Keratinocyte (primary cell): ENCODE measurements around the gene KTI12. TPM values are rescaled to one million over a fixed set of nuclear protein-coding genes. Genes with fewer than 3 reads are reported as not detected.

Experiments used
- DNase-seq: peaks from one replicate; pipeline ENCODE4 v3.0.0-alpha.2; 2011; ENCODE audit warnings: low read depth, missing footprints, low spot score
- FAIRE-seq: peaks from 2 replicates; lab custom pipeline; 2011; peaks lifted over from hg19 to GRCh38; lab: Jason Lieb, UNC
- H2AFZ ChIP-seq: 2 replicates; pipeline ENCODE4 v1.6.0; 2012; ENCODE audit warnings: low read length, control low read depth, inconsistent platforms; ENCODE audit not compliant: control insufficient read depth
- H3K27ac ChIP-seq: 2 replicates; pipeline ENCODE4 v1.5.1; 2011; ENCODE audit warnings: low read length; ENCODE audit not compliant: control insufficient read depth, insufficient read depth
- H3K27me3 ChIP-seq: 3 replicates; pipeline ENCODE4 v1.6.0; 2011; ENCODE audit warnings: low read length; ENCODE audit not compliant: control insufficient read depth, insufficient read depth; ENCODE audit errors: extremely low read depth
- H3K36me3 ChIP-seq, 2 experiments: 2 replicates in 1 of 2; 3 replicates in 1 of 2; pipeline ENCODE4 v1.5.1; 2011; ENCODE audit warnings: low read length in 2 of 2, mild to moderate bottlenecking in 1 of 2; ENCODE audit not compliant: control insufficient read depth in 2 of 2, insufficient read depth in 2 of 2; ENCODE audit errors: extremely low read depth in 1 of 2
- H3K4me1 ChIP-seq: 3 replicates; pipeline ENCODE4 v1.5.1; 2011; ENCODE audit warnings: low read length; ENCODE audit not compliant: control insufficient read depth, insufficient read depth; ENCODE audit errors: extremely low read depth
- H3K4me2 ChIP-seq: 3 replicates; pipeline ENCODE4 v1.6.0; 2011; ENCODE audit warnings: low read depth, low read length; ENCODE audit not compliant: control insufficient read depth, insufficient read depth; ENCODE audit errors: extremely low read depth
- H3K4me3 ChIP-seq, 3 experiments: fragments of 200-600 bp in 1 of 3; sonication (generic) in 1 of 3; 2 replicates in 2 of 3; 3 replicates in 1 of 3; pipeline ENCODE4 v1.5.1; 2011 to 2016; ENCODE audit warnings: low read length in 3 of 3, mild to moderate bottlenecking in 3 of 3, control low read depth in 2 of 3, inconsistent platforms in 1 of 3, low read depth in 1 of 3, mixed read lengths in 1 of 3, mixed run types in 1 of 3, moderate library complexity in 1 of 3; ENCODE audit not compliant: control insufficient read depth in 2 of 3, insufficient read depth in 2 of 3; ENCODE audit errors: extremely low read depth in 1 of 3
- H3K79me2 ChIP-seq: 2 replicates; pipeline ENCODE4 v1.6.0; 2012; ENCODE audit warnings: low read length; ENCODE audit not compliant: control insufficient read depth, insufficient read depth
- H3K9ac ChIP-seq: 3 replicates; pipeline ENCODE4 v1.6.0; 2011; ENCODE audit warnings: low read length; ENCODE audit not compliant: control insufficient read depth, insufficient read depth; ENCODE audit errors: extremely low read depth
- H3K9me1 ChIP-seq: 3 replicates; pipeline ENCODE4 v1.6.0; 2011; ENCODE audit warnings: low read length; ENCODE audit not compliant: control insufficient read depth, insufficient read depth; ENCODE audit errors: extremely low read depth
- H3K9me3 ChIP-seq: 2 replicates; pipeline ENCODE4 v1.5.1; 2012; ENCODE audit warnings: low read depth, low read length; ENCODE audit not compliant: control insufficient read depth
- H4K20me1 ChIP-seq: 3 replicates; pipeline ENCODE4 v1.6.0; 2011; ENCODE audit warnings: low read length; ENCODE audit not compliant: control insufficient read depth, insufficient read depth; ENCODE audit errors: extremely low read depth
- EZH2 ChIP-seq: IDR thresholded peaks from one replicate; pipeline ENCODE4 v1.6.1; 2012; ENCODE audit warnings: inconsistent platforms, mild to moderate bottlenecking, low read length, moderate library complexity
- dilution Hi-C: fragments of 300-500 bp; cut with MboI; formaldehyde crosslinking; loops from one replicate; pipeline ENCODE4 v1.7.0; 2020; ENCODE audit warnings: low sequenced_read_pairs; ENCODE audit not compliant: extremely low pct_ligation_motif_present
- polyA plus RNA-seq, 5 experiments: library from polyadenylated mRNA; depleted of rRNA in 3 of 5; stranded (reverse) in 3 of 5; stranded (forward) in 1 of 5; unstranded in 1 of 5; fragments of >200 nt; gene quantifications; 1 replicate in 1 of 5; 2 replicates in 3 of 5; 3 replicates in 1 of 5; pipeline versions ENCODE4 v1.2.1 to v1.2.3, GENCODE V29; 2011 to 2012; ENCODE audit warnings: missing spikeins in 2 of 5, low read depth in 1 of 5, low replicate concordance in 1 of 5
- TF ChIP-seq, protein P1 (sequence below), 3 experiments: IDR thresholded peaks in 1 of 3; conservative IDR thresholded peaks in 1 of 3; optimal IDR thresholded peaks in 1 of 3; 2 replicates in 2 of 3; 3 replicates in 1 of 3; pipeline versions ENCODE3 to v1.5.1; 2011; ENCODE audit warnings: low read length in 3 of 3, mild to moderate bottlenecking in 3 of 3, moderate library complexity in 2 of 3, control low read depth in 1 of 3, inconsistent platforms in 1 of 3; ENCODE audit not compliant: insufficient read depth in 2 of 3; ENCODE audit errors: extremely low read depth in 1 of 3

The KTI12 gene
- polyA plus RNA-seq, 1 donor (not counting 4 experiments of a cell fraction or from before 2014, with no cell fraction given), result 8.1 TPM

DNA sequence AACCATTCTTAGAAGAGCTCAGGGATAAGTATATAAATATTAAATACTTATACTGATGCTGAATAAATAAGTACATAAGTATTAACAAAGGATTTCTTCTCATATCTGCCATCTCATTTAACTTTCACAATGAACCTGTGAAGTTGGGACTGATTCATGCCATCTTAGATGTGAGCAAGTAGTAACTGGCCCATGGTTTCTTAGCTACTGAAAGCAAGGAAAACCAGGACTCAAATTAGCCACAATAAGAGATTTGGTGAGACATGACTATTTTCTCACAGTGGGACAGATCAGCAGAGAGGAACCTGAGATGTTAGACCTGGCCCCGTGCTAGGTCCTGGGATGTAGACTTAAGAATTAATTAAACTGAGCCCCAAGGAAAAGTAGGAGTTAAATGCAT, 34.9 kb downstream of the KTI12 start:
- Histone ChIP-seq H3K27me3 (no peaks in the 10 kb centered on the region), H3K4me1 (peaks cover 11% of the 10 kb centered on the region), H3K9me1 (no peaks in the 10 kb centered on the region), H3K9me3 (no peaks in the 10 kb centered on the region), H3K4me3 (no peak overlapping the region), H3K27ac (no peak overlapping the region), H3K79me2 (no peaks in the 10 kb centered on the region), H3K9ac (no peak overlapping the region), H2AFZ (no peak overlapping the region), H3K4me2 (no peak overlapping the region), H3K36me3 (no peaks in the 10 kb centered on the region), H4K20me1 (no peaks in the 10 kb centered on the region)
- no peak for FAIRE-seq
- TF ChIP-seq EZH2, result no peak
- TF ChIP-seq, protein P1, sequence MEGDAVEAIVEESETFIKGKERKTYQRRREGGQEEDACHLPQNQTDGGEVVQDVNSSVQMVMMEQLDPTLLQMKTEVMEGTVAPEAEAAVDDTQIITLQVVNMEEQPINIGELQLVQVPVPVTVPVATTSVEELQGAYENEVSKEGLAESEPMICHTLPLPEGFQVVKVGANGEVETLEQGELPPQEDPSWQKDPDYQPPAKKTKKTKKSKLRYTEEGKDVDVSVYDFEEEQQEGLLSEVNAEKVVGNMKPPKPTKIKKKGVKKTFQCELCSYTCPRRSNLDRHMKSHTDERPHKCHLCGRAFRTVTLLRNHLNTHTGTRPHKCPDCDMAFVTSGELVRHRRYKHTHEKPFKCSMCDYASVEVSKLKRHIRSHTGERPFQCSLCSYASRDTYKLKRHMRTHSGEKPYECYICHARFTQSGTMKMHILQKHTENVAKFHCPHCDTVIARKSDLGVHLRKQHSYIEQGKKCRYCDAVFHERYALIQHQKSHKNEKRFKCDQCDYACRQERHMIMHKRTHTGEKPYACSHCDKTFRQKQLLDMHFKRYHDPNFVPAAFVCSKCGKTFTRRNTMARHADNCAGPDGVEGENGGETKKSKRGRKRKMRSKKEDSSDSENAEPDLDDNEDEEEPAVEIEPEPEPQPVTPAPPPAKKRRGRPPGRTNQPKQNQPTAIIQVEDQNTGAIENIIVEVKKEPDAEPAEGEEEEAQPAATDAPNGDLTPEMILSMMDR (optimal IDR thresholded peaks at IDR 0.05 in 1 of 3, IDR thresholded peaks at IDR 0.05 in 1 of 3, conservative IDR thresholded peaks at IDR 0.05 in 1 of 3; ENCODE audit: extremely low read depth in 1 of 3, insufficient read depth in 2 of 3, low read length in 3 of 3), result no peak
- no peak for DNase-seq
- dilution Hi-C loops, result no loop called here

DNA sequence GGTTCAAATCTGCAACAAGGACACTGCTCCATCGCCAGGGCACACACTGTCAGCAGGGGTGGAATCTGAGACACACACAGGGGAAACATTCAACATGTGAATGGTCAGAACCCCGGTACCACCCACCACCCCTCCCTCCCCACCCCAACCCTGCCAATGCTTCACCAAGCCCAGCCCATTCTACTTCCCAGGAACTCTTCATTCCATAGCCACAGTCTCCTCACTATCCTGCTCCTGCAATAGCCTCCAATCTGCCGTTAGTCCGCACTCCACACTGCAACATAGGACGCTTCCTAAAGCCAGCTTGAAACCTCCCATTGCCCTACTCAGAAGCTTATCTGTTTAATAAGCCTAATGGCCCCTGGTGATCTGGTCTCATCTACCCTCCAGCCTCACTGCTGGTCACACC, 35.6 kb downstream of the KTI12 start:
- FAIRE-seq (no peak), DNase-seq (no peak)
- dilution Hi-C loops, result no loop called here
- Histone ChIP-seq H3K4me3 (no peak overlapping the region), H3K4me2 (no peak overlapping the region), H3K27ac (no peak overlapping the region), H3K9me1 (no peaks in the 10 kb centered on the region), H4K20me1 (no peaks in the 10 kb centered on the region), H3K36me3 (no peaks in the 10 kb centered on the region), H3K27me3 (no peaks in the 10 kb centered on the region), H3K9ac (no peak overlapping the region), H3K4me1 (peaks cover 11% of the 10 kb centered on the region), H2AFZ (no peak overlapping the region), H3K79me2 (no peaks in the 10 kb centered on the region), H3K9me3 (no peaks in the 10 kb centered on the region)
- no peak for TF ChIP-seq EZH2
- TF ChIP-seq, protein P1 (optimal IDR thresholded peaks at IDR 0.05 in 1 of 3, IDR thresholded peaks at IDR 0.05 in 1 of 3, conservative IDR thresholded peaks at IDR 0.05 in 1 of 3; ENCODE audit: extremely low read depth in 1 of 3, insufficient read depth in 2 of 3, low read length in 3 of 3), result no peak
